ENCODE measurements around the gene FANCC. TPM values are rescaled to one million over a fixed set of nuclear protein-coding genes. Genes with fewer than 3 reads are reported as not detected.

The FANCC gene
- total RNA-seq, 1 experiment from 2014 or later = 44.7 TPM

DNA sequence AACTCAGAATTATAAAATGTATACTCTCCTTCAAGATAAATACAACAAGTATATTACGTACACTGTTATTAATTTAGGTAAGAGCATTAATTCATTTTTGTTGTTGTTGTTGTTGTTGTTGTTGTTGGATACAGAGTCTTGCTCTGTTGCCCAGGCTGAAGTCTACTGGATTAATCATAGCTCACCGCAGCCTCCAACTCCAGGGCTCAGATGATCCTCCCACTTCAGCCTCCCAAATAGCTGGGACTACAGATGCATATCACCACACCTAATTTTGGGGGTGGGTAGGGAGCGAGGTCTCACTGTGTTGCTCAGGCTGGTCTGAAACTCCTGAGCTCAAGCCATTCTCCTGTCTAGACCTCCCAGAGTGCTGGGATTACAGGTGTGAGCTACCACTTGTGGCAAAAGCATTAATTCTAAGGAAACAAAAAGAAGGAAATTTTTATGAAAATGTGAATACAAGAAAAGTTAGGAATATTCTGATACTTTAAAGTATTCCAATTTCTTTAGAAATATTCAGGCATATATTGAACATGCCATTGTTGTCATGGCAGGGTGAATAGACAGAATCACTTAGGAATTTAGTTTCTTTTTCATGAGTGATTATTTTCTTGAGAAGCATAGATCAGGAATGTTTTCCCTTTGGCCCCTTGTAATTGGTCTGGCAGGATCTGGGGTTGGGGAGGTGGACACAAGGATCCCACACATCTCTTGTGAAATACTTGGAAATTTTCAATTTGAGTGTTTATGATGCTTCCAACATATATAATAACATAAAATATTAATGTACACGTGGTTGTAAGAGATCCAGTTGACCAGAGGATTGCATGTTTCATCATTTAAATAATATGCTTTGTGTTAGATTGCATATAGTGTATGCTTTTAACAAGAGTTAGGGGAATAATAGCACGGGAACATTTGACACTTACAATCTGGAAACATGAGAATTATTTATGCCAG, 263.6 kb downstream of the FANCC start:
- Histone ChIP-seq H3K9me2 (ENCODE audit: insufficient read depth) (no peaks in the 10 kb centered on the region), H2AFZ (no peak overlapping the region), H3K9me3 (ENCODE audit: insufficient read depth, low read depth) (no peaks in the 10 kb centered on the region), H3K79me2 (ENCODE audit: low read depth) (peaks cover 100% of the 10 kb centered on the region), H3K4me1 (replicated peaks; ENCODE audit: insufficient read depth) (peaks cover 26% of the 10 kb centered on the region), H3K27ac (0 out of 2 replicates have a peak overlapping the region, but pooled peaks have one; percentile 16), H3F3A (ENCODE audit: insufficient read depth, low read depth) (peaks cover 55% of the 10 kb centered on the region), H3K4me3 (no peak overlapping the region), H3K27me3 (ENCODE audit: insufficient read depth, low read depth) (no peaks in the 10 kb centered on the region), H4K20me1 (ENCODE audit: insufficient read depth) (peaks cover 90% of the 10 kb centered on the region), H3K4me2 (no peak overlapping the region), H3K36me3 (ENCODE audit: low read depth) (peaks cover 28% of the 10 kb centered on the region; the same call in 1 of the 2 replicates)
- CTCF ChIA-PET = no interaction called here
- POLR2A ChIA-PET (ENCODE audit: unreplicated experiment) = no interaction called here
- TF ChIP-seq, protein P1, sequence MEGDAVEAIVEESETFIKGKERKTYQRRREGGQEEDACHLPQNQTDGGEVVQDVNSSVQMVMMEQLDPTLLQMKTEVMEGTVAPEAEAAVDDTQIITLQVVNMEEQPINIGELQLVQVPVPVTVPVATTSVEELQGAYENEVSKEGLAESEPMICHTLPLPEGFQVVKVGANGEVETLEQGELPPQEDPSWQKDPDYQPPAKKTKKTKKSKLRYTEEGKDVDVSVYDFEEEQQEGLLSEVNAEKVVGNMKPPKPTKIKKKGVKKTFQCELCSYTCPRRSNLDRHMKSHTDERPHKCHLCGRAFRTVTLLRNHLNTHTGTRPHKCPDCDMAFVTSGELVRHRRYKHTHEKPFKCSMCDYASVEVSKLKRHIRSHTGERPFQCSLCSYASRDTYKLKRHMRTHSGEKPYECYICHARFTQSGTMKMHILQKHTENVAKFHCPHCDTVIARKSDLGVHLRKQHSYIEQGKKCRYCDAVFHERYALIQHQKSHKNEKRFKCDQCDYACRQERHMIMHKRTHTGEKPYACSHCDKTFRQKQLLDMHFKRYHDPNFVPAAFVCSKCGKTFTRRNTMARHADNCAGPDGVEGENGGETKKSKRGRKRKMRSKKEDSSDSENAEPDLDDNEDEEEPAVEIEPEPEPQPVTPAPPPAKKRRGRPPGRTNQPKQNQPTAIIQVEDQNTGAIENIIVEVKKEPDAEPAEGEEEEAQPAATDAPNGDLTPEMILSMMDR (conservative IDR thresholded peaks at IDR 0.05) = no peak
- no peak for TF ChIP-seq EZH2 (IDR thresholded peaks at IDR 0.05; ENCODE audit: low read depth)
- DNase-seq = no peak
- BruUV-seq (replicated peaks) = no TSS peak
- intact Hi-C loops (cut with micrococcal nuclease; ENCODE audit: unreplicated experiment) = no loop called here

DNA sequence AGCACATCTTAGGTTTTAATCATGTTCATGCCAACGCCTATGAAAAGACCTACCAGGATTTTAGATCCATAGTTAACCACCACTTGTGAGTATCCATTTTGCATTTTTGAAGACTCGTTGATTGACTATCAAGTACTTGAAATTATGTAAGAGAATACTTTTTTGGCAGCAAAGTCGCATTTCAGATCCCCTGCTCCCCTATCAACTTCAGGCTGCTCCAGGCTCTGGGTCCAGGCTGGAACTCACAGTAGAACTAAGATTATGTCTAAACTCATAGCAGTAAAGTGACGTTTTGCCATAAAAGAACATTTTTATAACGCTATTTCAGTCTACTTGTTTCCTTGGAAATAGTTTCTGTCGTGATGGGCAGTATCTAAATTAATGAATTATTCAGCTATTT, 267.7 kb downstream of the FANCC start:
- CTCF ChIA-PET = no interaction called here
- H2AFZ ChIP-seq = no peak overlapping the region
- peak overlapping the region; percentile 84 for H3K27ac ChIP-seq
- H3K4me3 ChIP-seq = peak overlapping the region; percentile 75
- H3K27me3 ChIP-seq (ENCODE audit: insufficient read depth, low read depth) = no peaks in the 10 kb centered on the region
- peaks cover 77% of the 10 kb centered on the region for H3F3A ChIP-seq (ENCODE audit: insufficient read depth, low read depth)
- peaks cover 97% of the 10 kb centered on the region for H3K79me2 ChIP-seq (ENCODE audit: low read depth)
- DNase-seq = peak in 1 of 2 experiments; percentile 40
- H3K9me2 ChIP-seq (ENCODE audit: insufficient read depth) = no peaks in the 10 kb centered on the region
- POLR2A ChIA-PET (ENCODE audit: unreplicated experiment) = no interaction called here
- peaks cover 45% of the 10 kb centered on the region for H3K4me1 ChIP-seq (replicated peaks; ENCODE audit: insufficient read depth)
- H4K20me1 ChIP-seq (ENCODE audit: insufficient read depth) = peaks cover 64% of the 10 kb centered on the region
- no peak for TF ChIP-seq EZH2 (IDR thresholded peaks at IDR 0.05; ENCODE audit: low read depth)
- TF ChIP-seq, protein P1 (conservative IDR thresholded peaks at IDR 0.05) = no peak
- H3K36me3 ChIP-seq (ENCODE audit: low read depth) = peaks cover 27% of the 10 kb centered on the region
- intact Hi-C loops (cut with micrococcal nuclease; ENCODE audit: unreplicated experiment) = no loop called here
- H3K9me3 ChIP-seq (ENCODE audit: insufficient read depth, low read depth) = no peaks in the 10 kb centered on the region
- BruUV-seq (replicated peaks) = no TSS peak
- peak overlapping the region; percentile 93 for H3K4me2 ChIP-seq

Small RNA genes within 50 kb of the gene (microRNA-seq; reads per million reads assigned to microRNA genes)
- gene MIR23B (ENCODE audit: borderline number of aligned reads, borderline replicate concordance) = 38,838 reads per million, percentile 97 among the genes with 10 or more reads in this experiment
- gene MIR24-1 (ENCODE audit: borderline number of aligned reads, borderline replicate concordance) = not detected
- gene MIR27B (ENCODE audit: borderline number of aligned reads, borderline replicate concordance) = 4,373 reads per million, percentile 87 among the genes with 10 or more reads in this experiment
- not detected for gene MIR3074 (ENCODE audit: borderline number of aligned reads, borderline replicate concordance)
- not detected for gene MIR6081 (ENCODE audit: borderline number of aligned reads, borderline replicate concordance)

Other genes with a start within 250 kb of the FANCC start
- 23.0 and 33.4 TPM in 2 replicates for gene PTCH1, start 199.3 kb upstream of the FANCC start, total RNA-seq (2021)